Measurements from ENCODE around the gene MCRIP2. TPM values are rescaled to one million over a fixed set of nuclear protein-coding genes. Genes with fewer than 3 reads are reported as not detected.

Gene MCRIP2
- total and polyA plus RNA-seq, 4 donors: 10.4 to 28.9 (median 18.8) TPM

DNA sequence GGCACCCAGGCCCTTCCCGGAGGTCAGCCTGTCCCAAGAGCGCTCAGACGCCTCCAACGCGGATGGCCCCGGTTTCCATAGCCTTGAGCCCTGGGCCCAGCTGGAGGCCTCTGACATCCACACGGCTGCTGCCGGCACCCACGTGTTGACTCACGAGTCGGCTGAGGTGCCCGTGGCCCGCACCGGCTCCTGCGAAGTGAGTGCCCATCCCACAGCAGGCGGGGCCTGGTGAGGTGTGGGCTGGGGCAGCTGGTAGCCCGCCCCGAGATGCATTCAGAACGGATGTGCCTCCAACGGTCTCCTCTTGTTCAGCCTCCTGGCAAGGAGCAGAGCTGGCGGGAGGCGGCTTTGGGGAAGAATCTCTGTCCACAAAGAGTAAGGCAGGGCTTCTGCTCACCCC is 10.2 kb downstream of the MCRIP2 start:
- intact Hi-C loops (cut with DNase I): no loop called here
- no peak for ATAC-seq (ENCODE audit: low FRiP score)
- WGBS, 2 donors: 87 to 91% methylated on average over 22 of the region's 22 CpGs

DNA sequence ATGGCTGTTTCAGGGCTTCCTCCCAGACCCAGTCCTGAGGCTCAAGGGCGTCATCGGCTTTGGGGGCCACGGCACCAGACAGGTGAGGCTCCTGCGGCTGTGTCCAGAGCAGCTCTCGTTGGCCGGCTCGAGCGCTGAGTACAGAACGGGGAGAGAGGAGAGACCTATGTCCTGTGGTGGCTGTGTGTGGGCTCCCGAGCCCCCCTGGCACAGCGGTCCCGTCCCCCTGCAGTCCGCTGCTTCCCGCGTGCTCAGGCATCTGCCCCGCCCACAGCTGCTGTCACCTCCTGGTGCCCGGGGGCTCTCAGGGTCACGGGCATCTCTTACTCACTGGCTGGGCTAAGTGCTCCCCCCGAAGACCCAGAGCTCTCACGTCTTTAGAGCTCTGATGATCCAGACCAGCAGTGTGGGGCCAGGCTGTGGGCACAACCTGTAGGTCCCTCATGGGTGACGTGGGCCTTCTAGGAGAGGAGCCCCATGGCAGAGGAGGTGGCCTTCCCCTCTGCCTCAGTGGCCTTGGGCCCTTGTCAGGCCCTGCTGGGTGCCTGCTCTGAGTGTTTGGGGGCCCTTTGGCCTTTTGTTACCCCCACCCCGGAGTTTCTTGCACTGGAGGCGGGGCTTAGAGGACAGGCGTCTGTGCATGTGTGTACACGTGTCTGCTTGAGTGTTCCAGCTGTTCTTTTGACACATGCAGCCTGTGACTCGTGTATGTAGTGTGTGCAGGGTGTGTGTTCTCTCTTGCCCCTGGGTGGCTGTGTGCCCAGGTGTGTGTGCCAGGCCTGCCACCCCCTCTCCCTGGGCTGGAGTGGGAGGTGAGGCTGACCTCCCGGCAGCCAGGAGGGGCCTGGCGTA is 11.1 kb downstream of the MCRIP2 start:
- Histone ChIP-seq H3K4me1 (ENCODE audit: control insufficient read depth in 1 of 2, insufficient read depth in 2 of 2, low read length in 2 of 2) (no peaks in the 10 kb centered on the region), H3K36me3 (ENCODE audit: control insufficient read depth in 1 of 2, insufficient read depth in 2 of 2, low read length in 1 of 2) (no peaks in the 10 kb centered on the region), H3K27ac (ENCODE audit: low read depth in 1 of 2, low read length in 2 of 2) (no peak overlapping the region), H3K27me3 (ENCODE audit: control insufficient read depth in 1 of 2, insufficient read depth in 2 of 2, low read length in 1 of 2) (no peaks in the 10 kb centered on the region), H3K9me3 (ENCODE audit: control insufficient read depth, low read length) (no peaks in the 10 kb centered on the region), H3K4me3 (ENCODE audit: low read length in 2 of 2) (no peak overlapping the region)
- DNase-seq (no peak), ATAC-seq (ENCODE audit: low FRiP score) (no peak)
- WGBS, 2 donors: 84 to 86% methylated on average over 28 of the region's 28 CpGs
- intact Hi-C loops (cut with DNase I): no loop called here

More for the DNA sequence above, 10.2 kb downstream of the MCRIP2 start:
- H3K27ac ChIP-seq (ENCODE audit: low read depth in 1 of 2, low read length in 2 of 2): no peak overlapping the region
- no peaks in the 10 kb centered on the region for H3K4me1 ChIP-seq (ENCODE audit: control insufficient read depth in 1 of 2, insufficient read depth in 2 of 2, low read length in 2 of 2)
- no peaks in the 10 kb centered on the region for H3K36me3 ChIP-seq (ENCODE audit: control insufficient read depth in 1 of 2, insufficient read depth in 2 of 2, low read length in 1 of 2)
- no peak for DNase-seq
- H3K27me3 ChIP-seq (ENCODE audit: control insufficient read depth in 1 of 2, insufficient read depth in 2 of 2, low read length in 1 of 2): no peaks in the 10 kb centered on the region
- no peaks in the 10 kb centered on the region for H3K9me3 ChIP-seq (ENCODE audit: control insufficient read depth, low read length)
- H3K4me3 ChIP-seq (ENCODE audit: low read length in 2 of 2): no peak overlapping the region

DNA sequence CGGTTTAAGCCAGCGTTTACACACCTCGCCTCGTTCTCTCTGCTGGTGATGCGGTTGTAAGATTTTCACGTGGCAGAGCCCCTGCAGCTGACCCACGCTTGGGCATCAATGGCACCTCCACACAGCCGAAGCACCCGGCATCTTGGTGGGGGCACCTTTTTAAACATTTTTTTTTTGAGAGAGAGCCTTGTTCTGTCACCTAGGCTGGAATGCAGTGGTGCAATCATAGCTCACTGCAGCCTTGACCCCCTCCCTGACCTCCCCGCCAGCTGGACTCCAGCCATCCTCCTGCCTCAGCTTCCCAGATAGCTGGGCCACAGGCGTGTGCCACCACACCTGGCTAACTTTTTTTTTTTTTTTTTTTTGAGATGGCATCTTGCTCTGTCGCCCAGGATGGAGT is 12.4 kb downstream of the MCRIP2 start:
- no peak overlapping the region for H3K27ac ChIP-seq (ENCODE audit: low read depth in 1 of 2, low read length in 2 of 2)
- no peak for DNase-seq
- H3K27me3 ChIP-seq (ENCODE audit: control insufficient read depth in 1 of 2, insufficient read depth in 2 of 2, low read length in 1 of 2): no peaks in the 10 kb centered on the region
- intact Hi-C loops (cut with DNase I): no loop called here
- no peak for ATAC-seq (ENCODE audit: low FRiP score)
- H3K9me3 ChIP-seq (ENCODE audit: control insufficient read depth, low read length): no peaks in the 10 kb centered on the region
- WGBS, 2 donors: 86 to 93% methylated on average over 12 of the region's 12 CpGs
- H3K4me1 ChIP-seq (ENCODE audit: control insufficient read depth in 1 of 2, insufficient read depth in 2 of 2, low read length in 2 of 2): no peaks in the 10 kb centered on the region
- no peaks in the 10 kb centered on the region for H3K36me3 ChIP-seq (ENCODE audit: control insufficient read depth in 1 of 2, insufficient read depth in 2 of 2, low read length in 1 of 2)
- no peak overlapping the region for H3K4me3 ChIP-seq (ENCODE audit: low read length in 2 of 2)

DNA sequence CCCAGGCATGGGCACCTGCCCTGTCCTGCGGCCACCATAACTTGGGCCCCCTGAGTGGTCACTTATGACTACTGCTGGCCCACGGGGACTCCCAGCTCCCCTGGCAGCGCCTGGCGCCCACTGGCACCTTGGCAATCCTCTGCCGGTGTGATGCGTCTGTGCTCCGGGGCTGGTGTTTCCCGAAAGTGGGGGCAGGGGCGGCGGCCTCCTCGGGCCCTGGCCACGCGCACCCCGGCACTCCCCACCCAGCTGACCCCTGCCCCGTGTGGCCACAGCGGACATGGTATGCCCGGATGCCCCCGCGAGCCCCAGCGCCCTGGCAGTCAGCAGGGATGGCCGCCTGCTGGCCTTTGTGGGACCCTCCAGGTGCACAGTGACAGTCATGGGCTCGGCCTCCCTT is 15.9 kb downstream of the MCRIP2 start:
- Histone ChIP-seq H3K4me3 (ENCODE audit: low read length in 2 of 2) (no peak overlapping the region), H3K27me3 (ENCODE audit: control insufficient read depth in 1 of 2, insufficient read depth in 2 of 2, low read length in 1 of 2) (no peaks in the 10 kb centered on the region), H3K27ac (ENCODE audit: low read depth in 1 of 2, low read length in 2 of 2) (no peak overlapping the region), H3K4me1 (ENCODE audit: control insufficient read depth in 1 of 2, insufficient read depth in 2 of 2, low read length in 2 of 2) (no peaks in the 10 kb centered on the region), H3K36me3 (ENCODE audit: control insufficient read depth in 1 of 2, insufficient read depth in 2 of 2, low read length in 1 of 2) (no peaks in the 10 kb centered on the region), H3K9me3 (ENCODE audit: control insufficient read depth, low read length) (no peaks in the 10 kb centered on the region)
- no peak for DNase-seq
- intact Hi-C loops (cut with DNase I): no loop called here
- WGBS, 2 donors: 94 to 95% methylated on average over 20 to 22 of the region's 22 CpGs
- ATAC-seq (ENCODE audit: low FRiP score): no peak

DNA sequence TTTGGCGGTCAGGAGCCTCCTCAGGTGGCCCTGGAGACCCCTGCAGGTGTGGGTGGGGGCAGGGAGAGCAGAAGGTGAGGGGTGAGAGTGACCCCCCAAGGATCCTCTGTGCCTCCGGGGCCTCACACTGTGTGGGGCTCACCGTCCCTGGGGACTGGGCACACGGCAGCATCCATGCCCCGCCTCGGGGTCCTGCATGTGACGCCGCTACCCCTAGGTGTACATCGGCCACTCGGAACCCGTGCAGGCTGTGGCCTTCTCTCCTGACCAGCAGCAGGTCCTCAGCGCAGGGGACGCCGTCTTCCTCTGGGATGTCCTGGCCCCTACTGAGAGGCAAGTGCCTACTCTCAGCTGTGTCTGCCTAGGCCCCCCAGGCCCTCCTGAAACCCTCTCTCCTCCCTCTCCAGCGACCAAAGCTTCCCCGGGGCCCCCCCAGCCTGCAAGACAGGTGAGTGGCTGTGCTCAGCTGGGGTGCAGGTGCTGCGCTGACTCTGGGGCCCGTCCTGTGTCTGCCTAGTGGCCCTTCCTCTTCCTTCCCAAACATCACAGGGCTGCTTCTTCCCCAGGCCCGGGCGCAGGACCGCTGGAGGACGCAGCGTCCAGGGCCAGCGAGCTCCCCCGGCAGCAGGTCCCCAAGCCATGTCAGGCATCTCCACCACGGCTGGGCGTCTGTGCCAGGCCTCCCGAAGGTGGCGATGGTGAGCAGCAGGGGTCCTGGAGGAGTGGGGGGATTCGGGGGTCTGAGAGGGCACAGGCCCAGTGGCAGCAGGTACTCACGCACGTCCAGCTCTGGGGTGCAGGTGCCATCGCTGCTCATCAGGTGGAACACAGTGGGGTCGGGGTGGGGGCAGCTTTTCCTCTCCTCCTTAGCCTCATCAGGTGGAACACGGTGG is 17.3 kb downstream of the MCRIP2 start:
- H3K36me3 ChIP-seq (ENCODE audit: control insufficient read depth in 1 of 2, insufficient read depth in 2 of 2, low read length in 1 of 2): no peaks in the 10 kb centered on the region
- H3K27ac ChIP-seq (ENCODE audit: low read depth in 1 of 2, low read length in 2 of 2): no peak overlapping the region
- DNase-seq (no peak), ATAC-seq (ENCODE audit: low FRiP score) (no peak)
- H3K4me3 ChIP-seq (ENCODE audit: low read length in 2 of 2): no peak overlapping the region
- H3K9me3 ChIP-seq (ENCODE audit: control insufficient read depth, low read length): no peaks in the 10 kb centered on the region
- intact Hi-C loops (cut with DNase I): no loop called here
- no peaks in the 10 kb centered on the region for H3K27me3 ChIP-seq (ENCODE audit: control insufficient read depth in 1 of 2, insufficient read depth in 2 of 2, low read length in 1 of 2)
- no peaks in the 10 kb centered on the region for H3K4me1 ChIP-seq (ENCODE audit: control insufficient read depth in 1 of 2, insufficient read depth in 2 of 2, low read length in 2 of 2)
- 91 to 92% methylated on average over 30 to 35 of the region's 35 CpGs for WGBS, 2 donors

DNA sequence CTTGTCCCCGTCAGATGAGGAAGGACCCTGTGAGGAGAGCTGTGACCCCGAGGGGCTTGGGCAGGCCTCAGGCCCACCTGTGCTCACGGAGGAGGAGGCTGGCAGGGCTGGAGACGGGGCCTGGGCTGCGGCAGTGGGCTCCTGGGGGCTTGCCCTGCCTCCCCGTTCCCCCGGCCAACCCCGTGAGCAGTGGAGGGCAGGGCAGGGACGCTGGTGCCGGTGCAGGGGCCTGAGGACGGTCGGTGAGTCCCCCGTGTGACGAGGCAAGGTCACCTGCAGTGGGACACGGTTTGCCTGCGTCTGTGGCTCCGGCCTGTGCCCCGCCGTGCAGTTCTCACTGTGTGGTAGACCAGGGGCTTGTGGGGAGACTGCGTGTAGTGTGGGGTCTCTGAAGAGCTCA is 18.0 kb downstream of the MCRIP2 start:
- H3K27me3 ChIP-seq (ENCODE audit: control insufficient read depth in 1 of 2, insufficient read depth in 2 of 2, low read length in 1 of 2): no peaks in the 10 kb centered on the region
- H3K36me3 ChIP-seq (ENCODE audit: control insufficient read depth in 1 of 2, insufficient read depth in 2 of 2, low read length in 1 of 2): no peaks in the 10 kb centered on the region
- H3K4me3 ChIP-seq (ENCODE audit: low read length in 2 of 2): no peak overlapping the region
- 89 to 90% methylated on average over 20 of the region's 20 CpGs for WGBS, 2 donors
- no peaks in the 10 kb centered on the region for H3K9me3 ChIP-seq (ENCODE audit: control insufficient read depth, low read length)
- intact Hi-C loops (cut with DNase I): loop anchor here in 1 of 2 donors (10.0 kb wide), 1 partner anchor 265 kb away; the partner anchor contains the start of gene NME4
- H3K4me1 ChIP-seq (ENCODE audit: control insufficient read depth in 1 of 2, insufficient read depth in 2 of 2, low read length in 2 of 2): no peaks in the 10 kb centered on the region
- H3K27ac ChIP-seq (ENCODE audit: low read depth in 1 of 2, low read length in 2 of 2): no peak overlapping the region
- DNase-seq (no peak), ATAC-seq (ENCODE audit: low FRiP score) (no peak)

DNA sequence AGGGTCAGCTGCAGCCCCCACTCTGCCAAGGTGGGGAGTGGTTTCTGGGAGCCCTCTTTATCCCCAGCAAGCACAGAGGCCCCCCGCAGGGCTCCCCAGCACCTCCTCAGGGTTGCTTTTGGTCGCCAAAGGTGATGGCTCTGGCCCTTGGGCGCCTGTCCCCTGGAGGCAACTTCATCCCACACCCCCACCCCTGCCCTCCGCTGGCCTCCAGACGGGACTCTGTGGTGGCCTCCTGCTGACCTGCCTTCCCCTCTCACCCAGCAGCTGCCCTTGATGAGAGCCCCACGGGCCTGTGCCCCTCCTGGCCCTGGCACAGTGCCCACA is 18.5 kb downstream of the MCRIP2 start:
- no peaks in the 10 kb centered on the region for H3K4me1 ChIP-seq (ENCODE audit: control insufficient read depth in 1 of 2, insufficient read depth in 2 of 2, low read length in 2 of 2)
- H3K27me3 ChIP-seq (ENCODE audit: control insufficient read depth in 1 of 2, insufficient read depth in 2 of 2, low read length in 1 of 2): no peaks in the 10 kb centered on the region
- 70 to 77% methylated on average over 6 of the region's 6 CpGs for WGBS, 2 donors
- H3K4me3 ChIP-seq (ENCODE audit: low read length in 2 of 2): no peak overlapping the region
- no peak overlapping the region for H3K27ac ChIP-seq (ENCODE audit: low read depth in 1 of 2, low read length in 2 of 2)
- DNase-seq (no peak), ATAC-seq (ENCODE audit: low FRiP score) (no peak)
- intact Hi-C loops (cut with DNase I): loop anchor here in 1 of 2 donors (10.0 kb wide), 1 partner anchor 265 kb away; the partner anchor contains the start of gene NME4
- H3K9me3 ChIP-seq (ENCODE audit: control insufficient read depth, low read length): no peaks in the 10 kb centered on the region
- H3K36me3 ChIP-seq (ENCODE audit: control insufficient read depth in 1 of 2, insufficient read depth in 2 of 2, low read length in 1 of 2): no peaks in the 10 kb centered on the region

DNA sequence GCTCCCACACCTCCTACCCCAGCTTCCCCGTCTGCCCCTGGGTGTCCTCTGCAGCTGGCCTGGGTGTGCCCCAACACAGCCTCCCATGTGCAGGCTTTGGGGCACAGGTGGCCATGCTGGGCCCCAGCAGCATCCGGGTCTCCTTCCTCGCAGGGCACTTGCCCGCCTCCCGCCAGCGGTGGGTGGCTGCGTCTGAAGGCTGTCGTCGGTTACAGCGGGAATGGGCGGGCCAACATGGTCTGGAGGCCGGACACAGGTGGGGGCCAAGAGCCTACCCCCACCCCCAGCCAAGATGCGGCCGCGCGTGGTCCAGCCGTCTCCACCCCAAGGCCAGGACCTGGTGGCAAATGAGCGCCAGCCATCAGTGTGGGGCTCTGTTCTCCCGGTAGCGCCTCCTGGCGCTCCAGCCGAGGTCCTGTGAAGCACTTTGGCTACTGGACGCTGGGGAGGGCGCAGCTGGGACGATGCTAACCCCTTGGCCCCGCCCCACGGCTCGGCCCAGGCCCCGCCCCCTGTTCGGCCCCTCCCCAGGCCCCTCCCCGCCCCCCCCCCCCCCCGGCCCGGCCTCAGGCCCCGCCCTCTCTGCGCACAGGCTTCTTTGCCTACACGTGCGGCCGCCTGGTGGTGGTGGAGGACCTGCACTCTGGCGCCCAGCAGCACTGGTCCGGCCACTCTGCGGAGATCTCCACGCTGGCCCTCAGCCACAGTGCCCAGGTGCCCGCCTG is 19.0 kb downstream of the MCRIP2 start:
- no peak overlapping the region for H3K27ac ChIP-seq (ENCODE audit: low read depth in 1 of 2, low read length in 2 of 2)
- peak; percentile 88 for ATAC-seq (ENCODE audit: low FRiP score)
- DNase-seq: peak; percentile 93 to 95
- H3K4me1 ChIP-seq (ENCODE audit: control insufficient read depth in 1 of 2, insufficient read depth in 2 of 2, low read length in 2 of 2): no peaks in the 10 kb centered on the region
- H3K36me3 ChIP-seq (ENCODE audit: control insufficient read depth in 1 of 2, insufficient read depth in 2 of 2, low read length in 1 of 2): no peaks in the 10 kb centered on the region
- no peak overlapping the region for H3K4me3 ChIP-seq (ENCODE audit: low read length in 2 of 2)
- H3K9me3 ChIP-seq (ENCODE audit: control insufficient read depth, low read length): no peaks in the 10 kb centered on the region
- no peaks in the 10 kb centered on the region for H3K27me3 ChIP-seq (ENCODE audit: control insufficient read depth in 1 of 2, insufficient read depth in 2 of 2, low read length in 1 of 2)
- intact Hi-C loops (cut with DNase I): loop anchor here in 1 of 2 donors (10.0 kb wide), 1 partner anchor 266 kb away; the partner anchor contains the start of gene NME4
- 35 to 50% methylated on average over 25 to 37 of the region's 43 CpGs for WGBS, 2 donors

Data from aorta (tissue), 5 donors.